Measurements from ENCODE around the gene FZD10. TPM values are rescaled to one million over a fixed set of nuclear protein-coding genes. Genes with fewer than 3 reads are reported as not detected.

FZD10 gene
- total and polyA plus RNA-seq, 2 experiments from 2014 or later, result 0.11 to 0.45 TPM

- DNase-seq (ENCODE audit: low spot score) (no peak), ATAC-seq (no peak)
- H3K4me2 ChIP-seq, result no peak overlapping the region
- Mint-ChIP-seq H3K27ac (no peak overlapping the region), H3K4me1 (no peaks in the 10 kb centered on the region), H3K27me3 (ENCODE audit: insufficient read depth, low read depth, poor library complexity) (peaks cover 2% of the 10 kb centered on the region), H3K4me3 (no peak overlapping the region), H3K9me3 (peaks cover 71% of the 10 kb centered on the region), H3K36me3 (ENCODE audit: low read depth) (peaks cover 41% of the 10 kb centered on the region)
- no peaks in the 10 kb centered on the region for H3K4me1 ChIP-seq (ENCODE audit: insufficient read depth)
- TF ChIP-seq, protein P1, sequence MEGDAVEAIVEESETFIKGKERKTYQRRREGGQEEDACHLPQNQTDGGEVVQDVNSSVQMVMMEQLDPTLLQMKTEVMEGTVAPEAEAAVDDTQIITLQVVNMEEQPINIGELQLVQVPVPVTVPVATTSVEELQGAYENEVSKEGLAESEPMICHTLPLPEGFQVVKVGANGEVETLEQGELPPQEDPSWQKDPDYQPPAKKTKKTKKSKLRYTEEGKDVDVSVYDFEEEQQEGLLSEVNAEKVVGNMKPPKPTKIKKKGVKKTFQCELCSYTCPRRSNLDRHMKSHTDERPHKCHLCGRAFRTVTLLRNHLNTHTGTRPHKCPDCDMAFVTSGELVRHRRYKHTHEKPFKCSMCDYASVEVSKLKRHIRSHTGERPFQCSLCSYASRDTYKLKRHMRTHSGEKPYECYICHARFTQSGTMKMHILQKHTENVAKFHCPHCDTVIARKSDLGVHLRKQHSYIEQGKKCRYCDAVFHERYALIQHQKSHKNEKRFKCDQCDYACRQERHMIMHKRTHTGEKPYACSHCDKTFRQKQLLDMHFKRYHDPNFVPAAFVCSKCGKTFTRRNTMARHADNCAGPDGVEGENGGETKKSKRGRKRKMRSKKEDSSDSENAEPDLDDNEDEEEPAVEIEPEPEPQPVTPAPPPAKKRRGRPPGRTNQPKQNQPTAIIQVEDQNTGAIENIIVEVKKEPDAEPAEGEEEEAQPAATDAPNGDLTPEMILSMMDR (conservative IDR thresholded peaks at IDR 0.05; ENCODE audit: low read depth in 2 of 2), result no peak
- no peak for TF ChIP-seq CREB1 (CRISPR knock-in tag; IDR thresholded peaks at IDR 0.05; ENCODE audit: low read depth)
- no peak for TF ChIP-seq POLR2AphosphoS5 (IDR thresholded peaks at IDR 0.05; ENCODE audit: low read depth)
- TF ChIP-seq JUNB (IDR thresholded peaks at IDR 0.05; ENCODE audit: unreplicated experiment), result no peak
- no peak for TF ChIP-seq ZNF114 (CRISPR knock-in tag; IDR thresholded peaks at IDR 0.05)
- TF ChIP-seq ZNF331 (CRISPR knock-in tag; IDR thresholded peaks at IDR 0.05; ENCODE audit: low read depth), result no peak
- TF ChIP-seq NANOG (IDR thresholded peaks at IDR 0.05; ENCODE audit: borderline replicate concordance), result no peak
- no peak for TF ChIP-seq EZH2phosphoT487 (IDR thresholded peaks at IDR 0.05; ENCODE audit: unreplicated experiment)
- TF ChIP-seq, protein P2, sequence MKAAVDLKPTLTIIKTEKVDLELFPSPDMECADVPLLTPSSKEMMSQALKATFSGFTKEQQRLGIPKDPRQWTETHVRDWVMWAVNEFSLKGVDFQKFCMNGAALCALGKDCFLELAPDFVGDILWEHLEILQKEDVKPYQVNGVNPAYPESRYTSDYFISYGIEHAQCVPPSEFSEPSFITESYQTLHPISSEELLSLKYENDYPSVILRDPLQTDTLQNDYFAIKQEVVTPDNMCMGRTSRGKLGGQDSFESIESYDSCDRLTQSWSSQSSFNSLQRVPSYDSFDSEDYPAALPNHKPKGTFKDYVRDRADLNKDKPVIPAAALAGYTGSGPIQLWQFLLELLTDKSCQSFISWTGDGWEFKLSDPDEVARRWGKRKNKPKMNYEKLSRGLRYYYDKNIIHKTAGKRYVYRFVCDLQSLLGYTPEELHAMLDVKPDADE (IDR thresholded peaks at IDR 0.05), result no peak
- no peak for TF ChIP-seq EZH2 (IDR thresholded peaks at IDR 0.05; ENCODE audit: low read depth, unreplicated experiment)
- TF ChIP-seq ZNF462 (CRISPR knock-in tag; IDR thresholded peaks at IDR 0.05), result no peak
- TF ChIP-seq STAT1 (IDR thresholded peaks at IDR 0.05; ENCODE audit: unreplicated experiment), result no peak
- TF ChIP-seq REST (IDR thresholded peaks at IDR 0.05; ENCODE audit: unreplicated experiment), result no peak
- no peaks in the 10 kb centered on the region for H3K36me3 ChIP-seq (ENCODE audit: insufficient read depth)
- H3K27me3 ChIP-seq (ENCODE audit: insufficient read depth), result no peaks in the 10 kb centered on the region
- no peaks in the 10 kb centered on the region for H4K20me1 ChIP-seq (replicated peaks; ENCODE audit: insufficient read depth)
- H3K9me2 ChIP-seq (ENCODE audit: insufficient read depth), result no peaks in the 10 kb centered on the region
- H3F3A ChIP-seq (replicated peaks; ENCODE audit: low read depth), result no peaks in the 10 kb centered on the region
- no peak overlapping the region for H3K27ac ChIP-seq (ENCODE audit: low read depth)
- no peak overlapping the region for H2AFZ ChIP-seq
- no peak overlapping the region for H3K4me3 ChIP-seq
- no peaks in the 10 kb centered on the region for H3K79me2 ChIP-seq (replicated peaks; ENCODE audit: insufficient read depth)
Observed at GRCh38 chr12:130186651-130187268, 24.5 kb downstream of the FZD10 start.

Measured in GM23338 (cell line).